ENCODE results near the gene GCN1.

DNA sequence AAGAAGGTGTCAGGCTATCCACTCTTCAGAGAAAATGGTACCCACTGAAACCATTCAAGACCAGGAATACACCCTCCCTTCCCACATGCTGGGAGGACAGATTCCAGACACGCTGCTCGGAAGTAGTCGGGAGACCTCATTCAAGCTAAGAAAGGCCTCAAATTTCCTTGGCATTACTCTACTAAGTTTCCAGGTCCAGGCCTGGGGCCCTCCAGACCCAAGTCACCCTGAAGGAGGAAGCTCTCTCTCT is 33.5 kb upstream of the GCN1 start:
- no peak for TF ChIP-seq JUN (CRISPR knock-in tag; IDR thresholded peaks at IDR 0.05)
- no peak for TF ChIP-seq FOXP1 (CRISPR knock-in tag; IDR thresholded peaks at IDR 0.05; ENCODE audit: borderline replicate concordance)
- no peak for TF ChIP-seq E2F4 (CRISPR knock-in tag; IDR thresholded peaks at IDR 0.05; ENCODE audit: borderline replicate concordance, low read depth)
- TF ChIP-seq CTCF (IDR thresholded peaks at IDR 0.05) = no peak
- no peak for TF ChIP-seq E2F1 (CRISPR knock-in tag; IDR thresholded peaks at IDR 0.05)
